ENCODE results near the gene RASGRP2.
A peak's percentile ranks its signal among the peaks of the same experiment; 100 is the strongest.

Gene RASGRP2

GRCh38 chr11:64755681-64756361 lies 11.9 kb upstream of the RASGRP2 start:
- no peak for DNase-seq

GRCh38 chr11:64754919-64755662 lies 11.1 kb upstream of the RASGRP2 start:
- no peak for DNase-seq

GRCh38 chr11:64754124-64754918 lies 10.4 kb upstream of the RASGRP2 start:
- no peak for DNase-seq

- no peak for DNase-seq
Measured at GRCh38 chr11:64753380-64754123, 9.6 kb upstream of the RASGRP2 start.

GRCh38 chr11:64753019-64753379 lies 9.1 kb upstream of the RASGRP2 start:
- no peak for DNase-seq

- no peak for DNase-seq
Measured at GRCh38 chr11:64752175-64752970, 8.4 kb upstream of the RASGRP2 start.

GRCh38 chr11:64751580-64751979 lies 7.6 kb upstream of the RASGRP2 start:
- DNase-seq, result no peak

GRCh38 chr11:64751136-64751535 lies 7.2 kb upstream of the RASGRP2 start:
- no peak for DNase-seq

GRCh38 chr11:64750361-64751054 lies 6.6 kb upstream of the RASGRP2 start:
- DNase-seq, result no peak

- DNase-seq, result no peak
Measured at GRCh38 chr11:64747961-64748665, 4.2 kb upstream of the RASGRP2 start.

GRCh38 chr11:64746486-64746885 lies 2.5 kb upstream of the RASGRP2 start:
- DNase-seq, result no peak

- peak; percentile 27 for DNase-seq
Measured at GRCh38 chr11:64745521-64746328, 1.8 kb upstream of the RASGRP2 start.

GRCh38 chr11:64745189-64745520 lies 1.2 kb upstream of the RASGRP2 start:
- peak; percentile 57 for DNase-seq

- DNase-seq, result no peak
Measured at GRCh38 chr11:64744544-64745188, 724 bp upstream of the RASGRP2 start.

GRCh38 chr11:64742889-64743590 lies 902 bp downstream of the RASGRP2 start:
- DNase-seq, result no peak

GRCh38 chr11:64742087-64742888 lies 1.7 kb downstream of the RASGRP2 start:
- DNase-seq, result no peak

- no peak for DNase-seq
Measured at GRCh38 chr11:64741375-64742086, 2.4 kb downstream of the RASGRP2 start.

Data from SIG-M5 (cell line).